ENCODE results near the gene MRE11. TPM values are rescaled to one million over a fixed set of nuclear protein-coding genes. Genes with fewer than 3 reads are reported as not detected.

Gene MRE11
- total and polyA plus RNA-seq, 2 donors from 2014 or later: 3.5 to 16.6 TPM

- no peak overlapping the region for H3K27ac ChIP-seq (ENCODE audit: low read depth in 2 of 2, low read length in 2 of 2)
- no peak overlapping the region for H3K9ac ChIP-seq (ENCODE audit: low read length in 3 of 3)
- no peak for TF ChIP-seq CTCF (IDR thresholded peaks at IDR 0.05; ENCODE audit: borderline replicate concordance, extremely low read depth, insufficient read depth)
- peaks cover 0 to 2% (median 0%) of the 10 kb centered on the region in 3 donors for H3K9me3 ChIP-seq (ENCODE audit: control insufficient read depth in 2 of 3, insufficient read depth in 1 of 3, low read length in 3 of 3)
- DNase-seq (no peak), FAIRE-seq (no peak)
- H3K27me3 ChIP-seq (ENCODE audit: control insufficient read depth, insufficient read depth, low read length): no peaks in the 10 kb centered on the region
- peaks cover 0 to 3% (median 0%) of the 10 kb centered on the region in 3 donors for H3K36me3 ChIP-seq (ENCODE audit: control insufficient read depth in 2 of 3, insufficient read depth in 3 of 3, low read length in 3 of 3)
- H3K4me3 ChIP-seq (ENCODE audit: low read length in 3 of 3): no peak overlapping the region
- intact Hi-C loops (cut with DNase I): no loop called here
- H3K4me1 ChIP-seq (ENCODE audit: control insufficient read depth in 2 of 3, insufficient read depth in 2 of 3, low read depth in 1 of 3, low read length in 3 of 3): peaks cover 0 to 4% (median 0%) of the 10 kb centered on the region in 3 donors
Measured at GRCh38 chr11:94424011-94424410, 69.6 kb downstream of the MRE11 start.

GRCh38 chr11:94423507-94423906 lies 70.1 kb downstream of the MRE11 start:
- FAIRE-seq (no peak), DNase-seq (peak; percentile 83 to 90 (median 87))
- peaks cover 0 to 4% (median 0%) of the 10 kb centered on the region in 3 donors for H3K4me1 ChIP-seq (ENCODE audit: control insufficient read depth in 2 of 3, insufficient read depth in 2 of 3, low read depth in 1 of 3, low read length in 3 of 3)
- peaks cover 0 to 2% (median 0%) of the 10 kb centered on the region in 3 donors for H3K9me3 ChIP-seq (ENCODE audit: control insufficient read depth in 2 of 3, insufficient read depth in 1 of 3, low read length in 3 of 3)
- no peak overlapping the region for H3K4me3 ChIP-seq (ENCODE audit: low read length in 3 of 3)
- no peak overlapping the region for H3K9ac ChIP-seq (ENCODE audit: low read length in 3 of 3)
- no peak for TF ChIP-seq CTCF (IDR thresholded peaks at IDR 0.05; ENCODE audit: borderline replicate concordance, extremely low read depth, insufficient read depth)
- H3K27me3 ChIP-seq (ENCODE audit: control insufficient read depth, insufficient read depth, low read length): no peaks in the 10 kb centered on the region
- no peak overlapping the region for H3K27ac ChIP-seq (ENCODE audit: low read depth in 2 of 2, low read length in 2 of 2)
- no peaks in the 10 kb centered on the region for H3K36me3 ChIP-seq (ENCODE audit: control insufficient read depth in 2 of 3, insufficient read depth in 3 of 3, low read length in 3 of 3)
- intact Hi-C loops (cut with DNase I): no loop called here

- intact Hi-C loops (cut with DNase I): loop anchor here (10.0 kb wide), 1 partner anchor 523 kb away; no protein-coding TSS in a partner anchor
- FAIRE-seq: no peak
- Histone ChIP-seq H3K4me1 (ENCODE audit: control insufficient read depth in 2 of 3, insufficient read depth in 2 of 3, low read depth in 1 of 3, low read length in 3 of 3) (no peaks in the 10 kb centered on the region), H3K4me3 (ENCODE audit: low read length in 3 of 3) (no peak overlapping the region), H3K9me3 (ENCODE audit: control insufficient read depth in 2 of 3, insufficient read depth in 1 of 3, low read length in 3 of 3) (no peaks in the 10 kb centered on the region), H3K36me3 (ENCODE audit: control insufficient read depth in 2 of 3, insufficient read depth in 3 of 3, low read length in 3 of 3) (no peaks in the 10 kb centered on the region), H3K9ac (ENCODE audit: low read length in 3 of 3) (no peak overlapping the region), H3K27me3 (ENCODE audit: control insufficient read depth, insufficient read depth, low read length) (no peaks in the 10 kb centered on the region), H3K27ac (ENCODE audit: low read depth in 2 of 2, low read length in 2 of 2) (no peak overlapping the region)
- DNase-seq: peak in 1 of 5 donors; percentile 17
- TF ChIP-seq CTCF (IDR thresholded peaks at IDR 0.05; ENCODE audit: borderline replicate concordance, extremely low read depth, insufficient read depth): no peak
Measured at GRCh38 chr11:94418123-94418765, 75.4 kb downstream of the MRE11 start.
